GM18873 (cell line): ENCODE results near the gene PSMD4.
"Not testable (repeated sequence)": the region's sequence is repeated elsewhere in the genome, so short reads cannot be mapped to it uniquely, and the experiment has no call there.

Source experiments
- ATAC-seq: cut with Tn5 transposase; IDR thresholded peaks from one replicate; pipeline ENCODE4 v1.9.1; 2021; ENCODE audit warnings: mild to moderate bottlenecking, moderate library complexity, moderate number of reproducible peaks; ENCODE audit not compliant: unreplicated experiment, low FRiP score

The PSMD4 gene

GRCh38 chr1:151267760-151268159 is 13.2 kb downstream of the PSMD4 start:
- no peak for ATAC-seq

GRCh38 chr1:151273924-151274466 is 19.5 kb downstream of the PSMD4 start:
- no peak for ATAC-seq

GRCh38 chr1:151275341-151275740 is 20.8 kb downstream of the PSMD4 start:
- not testable (repeated sequence) for ATAC-seq

GRCh38 chr1:151277249-151277648 is 22.7 kb downstream of the PSMD4 start:
- no peak for ATAC-seq

- peak; percentile 26 for ATAC-seq
Observed at GRCh38 chr1:151281225-151281968, 26.9 kb downstream of the PSMD4 start.

GRCh38 chr1:151281969-151282882 is 27.7 kb downstream of the PSMD4 start, which contains the start of gene ZNF687:
TSS of gene ZNF687 (plus strand) at chr1:151282299. CDS start at chr1:151286292, 3,993 bp downstream.
- ATAC-seq = peak; percentile 86

GRCh38 chr1:151282883-151283725 is 28.6 kb downstream of the PSMD4 start:
- no peak for ATAC-seq

- no peak for ATAC-seq
Observed at GRCh38 chr1:151284013-151284577, 29.6 kb downstream of the PSMD4 start.

GRCh38 chr1:151286619-151287340 is 32.2 kb downstream of the PSMD4 start:
- ATAC-seq = no peak

GRCh38 chr1:151287341-151287699 is 32.8 kb downstream of the PSMD4 start:
- no peak for ATAC-seq

GRCh38 chr1:151287767-151288500 is 33.4 kb downstream of the PSMD4 start:
- ATAC-seq = no peak

- no peak for ATAC-seq
Observed at GRCh38 chr1:151288502-151288901, 34.0 kb downstream of the PSMD4 start.

- no peak for ATAC-seq
Observed at GRCh38 chr1:151289080-151289935, 34.8 kb downstream of the PSMD4 start.

- no peak for ATAC-seq
Observed at GRCh38 chr1:151289991-151290708, 35.6 kb downstream of the PSMD4 start.

GRCh38 chr1:151290709-151291303 is 36.3 kb downstream of the PSMD4 start:
- no peak for ATAC-seq

GRCh38 chr1:151292207-151293030 is 37.9 kb downstream of the PSMD4 start:
- ATAC-seq = no peak
